A673 (cell line): ENCODE results near the gene OR2C3. TPM values are rescaled to one million over a fixed set of nuclear protein-coding genes. Genes with fewer than 3 reads are reported as not detected.

ENCODE experiments used
- BruUV-seq: library from RNA; stranded (reverse); fragments of 400-500 nt; replicated peaks from 2 replicates; lab custom pipeline; 2021; lab: Mats Ljungman, UMichigan
- CTCF ChIA-PET: fragments of 300-600 bp; sonication (Branson Sonifier 250); formaldehyde crosslinking; loops from one replicate; lab custom pipeline; 2022; ENCODE audit warnings: antibody characterized with exemption; lab: Charles Lee
- POLR2A ChIA-PET: fragments of 300-600 bp; sonication (Branson Sonifier 250); formaldehyde crosslinking; loops from one replicate; lab custom pipeline; 2022; ENCODE audit warnings: antibody characterized with exemption; ENCODE audit not compliant: low non-redundant PET; lab: Charles Lee
- DNase-seq: peaks from one replicate; pipeline ENCODE4 v3.0.0-alpha.2; 2015; ENCODE audit warnings: low spot score
- H3K27ac ChIP-seq: fragments of 200-600 bp; sonication (generic); 2 replicates; pipeline ENCODE4 v1.5.1; 2016; ENCODE audit warnings: mixed run types, low read depth, mild to moderate bottlenecking, mixed read lengths, antibody characterized with exemption, low read length; ENCODE audit not compliant: poor library complexity, severe bottlenecking
- H3K27me3 ChIP-seq: fragments of 200-600 bp; sonication (generic); replicated peaks from 2 replicates; pipeline ENCODE4 v1.6.1; 2017; ENCODE audit warnings: mixed run types, low read depth, mild to moderate bottlenecking, mixed read lengths, antibody characterized with exemption, low read length; ENCODE audit not compliant: insufficient read depth, poor library complexity
- H3K36me3 ChIP-seq: fragments of 200-600 bp; sonication (generic); 2 replicates; pipeline ENCODE4 v1.6.1; 2016; ENCODE audit warnings: mixed run types, mild to moderate bottlenecking, mixed read lengths, antibody characterized with exemption, low read length; ENCODE audit not compliant: insufficient read depth, poor library complexity, severe bottlenecking
- H3K4me1 ChIP-seq: fragments of 200-600 bp; sonication (generic); 2 replicates; pipeline ENCODE4 v1.6.1; 2017; ENCODE audit warnings: mixed run types, mild to moderate bottlenecking, mixed read lengths, antibody characterized with exemption, low read length; ENCODE audit not compliant: insufficient read depth, poor library complexity, severe bottlenecking
- H3K4me3 ChIP-seq: fragments of 200-600 bp; sonication (generic); 2 replicates; pipeline ENCODE4 v1.5.1; 2016; ENCODE audit warnings: low read depth, mixed run types, mild to moderate bottlenecking, mixed read lengths, low read length; ENCODE audit not compliant: poor library complexity, severe bottlenecking
- H3K9me3 ChIP-seq: fragments of 200-600 bp; sonication (generic); 2 replicates; pipeline ENCODE4 v1.6.1; 2016; ENCODE audit warnings: mixed run types, low read depth, mild to moderate bottlenecking, mixed read lengths, antibody characterized with exemption, low read length; ENCODE audit not compliant: poor library complexity, severe bottlenecking
- CTCF ChIP-seq: fragments of 300-800, 200-600 bp; sonication (generic); conservative IDR thresholded peaks from 2 replicates; pipeline ENCODE4 v1.5.1; 2017; ENCODE audit warnings: low read depth, mild to moderate bottlenecking, antibody characterized with exemption, low read length, moderate library complexity, mixed read lengths
- EZH2 ChIP-seq: fragments of 200-600 bp; sonication (generic); IDR thresholded peaks from 2 replicates; pipeline ENCODE4 v1.6.1; 2017; ENCODE audit warnings: borderline replicate concordance, low read depth, mild to moderate bottlenecking, mixed read lengths, antibody characterized with exemption, low read length; ENCODE audit not compliant: poor library complexity, severe bottlenecking
- intact Hi-C: fragments of 100-400 bp; cut with micrococcal nuclease; formaldehyde crosslinking; loops from one replicate; pipeline ENCODE4 v1.10.0; 2022; ENCODE audit not compliant: unreplicated experiment
- total RNA-seq: library from RNA; stranded (reverse); gene quantifications from 2 replicates; pipeline ENCODE4 v1.2.3, GENCODE V29; 2021

Gene OR2C3
- total RNA-seq, 1 experiment from 2014 or later: not detected

- no TSS peak for BruUV-seq
- no peaks in the 10 kb centered on the region for H3K9me3 ChIP-seq
- no peak for DNase-seq
- peaks cover 75% of the 10 kb centered on the region for H3K27me3 ChIP-seq
- TF ChIP-seq EZH2 (no peak), CTCF (no peak)
- no peak overlapping the region for H3K27ac ChIP-seq
- CTCF ChIA-PET: no interaction called here
- no peaks in the 10 kb centered on the region for H3K4me1 ChIP-seq
- intact Hi-C loops: no loop called here
- no peaks in the 10 kb centered on the region for H3K36me3 ChIP-seq
- H3K4me3 ChIP-seq: no peak overlapping the region
- POLR2A ChIA-PET: no interaction called here
Observed at GRCh38 chr1:247493106-247493505, 43.1 kb downstream of the OR2C3 start.

- Histone ChIP-seq H3K4me3 (no peak overlapping the region), H3K4me1 (no peaks in the 10 kb centered on the region), H3K36me3 (no peaks in the 10 kb centered on the region), H3K27ac (no peak overlapping the region), H3K9me3 (no peaks in the 10 kb centered on the region), H3K27me3 (peaks cover 69% of the 10 kb centered on the region)
- no TSS peak for BruUV-seq
- no peak for TF ChIP-seq EZH2
- no peak for TF ChIP-seq CTCF
- intact Hi-C loops: no loop called here
- CTCF ChIA-PET: no interaction called here
- DNase-seq: no peak
- POLR2A ChIA-PET: no interaction called here
Observed at GRCh38 chr1:247491328-247491727, 44.9 kb downstream of the OR2C3 start.

GRCh38 chr1:247487057-247487456, 49.2 kb downstream of the OR2C3 start:
- Histone ChIP-seq H3K4me1 (no peaks in the 10 kb centered on the region), H3K27me3 (peaks cover 38% of the 10 kb centered on the region), H3K36me3 (no peaks in the 10 kb centered on the region), H3K9me3 (no peaks in the 10 kb centered on the region), H3K4me3 (no peak overlapping the region), H3K27ac (no peak overlapping the region)
- BruUV-seq: no TSS peak
- intact Hi-C loops: loop anchor here (2.0 kb wide), 2 partner anchors 96 to 114 kb away; no protein-coding TSS in a partner anchor
- DNase-seq: peak; percentile 45
- CTCF ChIA-PET: no interaction called here
- TF ChIP-seq CTCF (peak; percentile 57), EZH2 (no peak)
- POLR2A ChIA-PET: no interaction called here
